ENCODE measurements around the gene ABHD18.
"Not testable (repeated sequence)": the region's sequence is repeated elsewhere in the genome, so short reads cannot be mapped to it uniquely, and the experiment has no call there.

The ABHD18 gene

GRCh38 chr4:128061566-128062536, 96.6 kb downstream of the ABHD18 start:
- DNase-seq (ENCODE audit: extremely low read depth in 1 of 2, low read depth in 1 of 2), result peak; percentile 22 to 32

- not testable (repeated sequence) for DNase-seq (ENCODE audit: extremely low read depth in 1 of 2, low read depth in 1 of 2)
These were observed 101.2 kb downstream of the ABHD18 start for GRCh38 chr4:128066453-128066820.

DNA sequence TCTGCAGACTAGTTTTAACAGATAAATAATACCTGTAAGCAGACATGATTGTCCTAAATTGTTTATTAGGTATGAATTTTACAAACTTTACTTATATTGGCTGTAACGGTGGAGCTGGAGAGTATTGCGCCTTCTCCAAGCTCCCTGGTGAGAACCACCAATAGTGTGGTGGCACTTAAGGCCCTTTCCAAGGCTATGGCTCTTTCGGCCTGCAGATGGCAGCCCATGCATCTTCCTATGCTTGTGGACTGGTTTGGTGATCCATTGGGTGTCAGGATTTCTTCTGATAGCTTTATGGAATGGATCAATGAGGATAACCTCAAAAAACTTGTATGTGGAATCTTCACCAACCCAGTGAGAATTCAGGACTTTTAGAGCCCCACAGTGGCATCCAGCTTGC, 103.7 kb downstream of the ABHD18 start:
- no peak for DNase-seq (ENCODE audit: extremely low read depth in 1 of 2, low read depth in 1 of 2)

GRCh38 chr4:128076464-128076863, 111.3 kb downstream of the ABHD18 start:
- DNase-seq (ENCODE audit: extremely low read depth in 1 of 2, low read depth in 1 of 2), result no peak

All from stimulated activated CD8-positive, alpha-beta memory T cell treated with anti-CD3 and anti-CD28 coated beads, Interleukin-7, amount 100 ng/mL, for 48 hours (primary cell).